Activated CD8-positive, alpha-beta memory T cell treated with anti-CD3 and anti-CD28 coated beads, Interleukin-2, amount 50 U/mL, for 1 hour (primary cell): ENCODE results near the gene CLDN24.

Experiments used
- DNase-seq: peaks from one replicate; pipeline ENCODE4 v3.0.0-alpha.2; 2020; ENCODE audit errors: extremely low read depth

The CLDN24 gene

DNA sequence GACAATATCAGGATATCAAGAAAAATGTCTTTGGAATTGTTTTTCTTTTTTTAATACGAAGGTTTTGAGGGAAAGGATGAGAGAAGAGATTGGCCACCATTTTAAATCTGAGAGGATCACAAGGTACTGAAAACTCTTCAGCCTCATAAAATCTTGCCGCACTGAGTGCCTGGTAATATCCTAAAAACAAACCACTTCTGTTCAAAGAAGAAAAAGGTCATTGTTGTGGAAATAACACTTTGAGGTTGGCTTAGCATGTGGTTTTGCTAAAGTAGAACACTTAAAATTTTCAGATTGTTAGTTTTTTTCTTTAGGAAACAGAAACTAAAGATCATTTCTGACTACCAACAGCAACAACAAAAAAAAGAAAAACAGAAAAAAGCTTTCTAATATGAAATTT, 1.1 kb downstream of the CLDN24 start:
- no peak for DNase-seq

GRCh38 chr4:183320211-183321059, 1.8 kb downstream of the CLDN24 start, which contains the start of gene CLDN22:
CLDN22 (minus strand) TSS chr4:183320276; CDS start chr4:183320218, 58 bp downstream.
- no peak for DNase-seq

- DNase-seq = no peak
Measured at GRCh38 chr4:183318656-183319055, 3.6 kb downstream of the CLDN24 start.

DNA sequence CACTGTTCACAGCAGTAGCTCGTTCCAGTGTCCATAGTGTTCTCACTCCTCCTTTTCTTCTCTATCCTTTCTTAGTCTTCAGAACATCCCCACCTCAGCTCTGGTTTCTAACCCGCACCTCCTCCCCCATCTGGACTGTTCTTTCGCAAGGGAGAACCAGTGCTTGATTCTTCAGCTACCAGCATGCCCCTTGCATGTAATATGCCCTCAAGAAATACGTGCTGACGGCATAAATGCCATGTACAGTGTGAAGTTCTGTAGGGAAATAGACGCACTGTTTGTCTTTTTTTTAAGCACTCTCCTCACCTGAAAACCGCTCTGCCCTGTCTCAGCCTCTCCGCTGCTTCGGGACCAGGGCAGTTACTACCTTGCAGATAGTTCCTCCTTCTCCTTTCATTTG, 7.4 kb downstream of the CLDN24 start:
- no peak for DNase-seq

DNA sequence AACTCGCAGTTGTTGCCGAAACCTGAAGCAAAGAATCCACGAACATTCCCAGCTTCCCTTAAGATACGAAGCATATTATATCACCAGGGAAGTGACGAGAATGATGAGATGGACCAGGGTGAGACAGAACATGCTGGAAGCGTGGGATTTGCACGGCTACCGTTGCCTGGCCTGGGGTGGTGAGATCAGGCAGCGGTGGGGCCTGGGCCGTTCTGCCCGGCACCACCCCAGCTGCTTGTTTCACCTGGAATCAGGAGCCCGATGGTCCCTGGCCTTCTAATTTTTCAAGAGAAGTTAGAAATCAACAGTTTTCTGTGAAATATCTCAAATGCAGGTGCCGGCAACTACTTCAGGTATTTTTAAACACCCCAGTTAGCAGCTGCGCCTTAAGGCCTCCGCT, 7.9 kb downstream of the CLDN24 start:
- DNase-seq = no peak

DNA sequence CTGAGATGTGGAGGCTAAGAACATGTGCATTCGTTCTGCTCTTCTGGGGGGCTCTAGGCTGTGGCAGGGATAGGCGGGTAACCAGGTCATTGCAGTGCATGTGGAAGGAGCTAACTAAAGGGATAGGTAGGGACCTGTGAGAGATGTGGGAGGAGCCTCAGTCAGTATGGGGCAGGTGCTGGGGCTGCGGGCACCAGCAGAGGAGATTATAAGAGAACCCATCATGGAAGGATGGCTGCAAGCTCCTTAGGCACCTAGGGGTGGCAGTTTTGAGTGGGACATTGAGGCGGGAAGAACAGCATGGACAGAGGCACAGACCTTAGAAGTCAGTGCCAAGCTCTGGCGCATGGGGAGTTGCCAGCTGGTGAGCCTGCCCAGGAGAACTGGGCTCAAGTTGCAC, 9.4 kb downstream of the CLDN24 start:
- no peak for DNase-seq

GRCh38 chr4:183306811-183307210, 15.4 kb downstream of the CLDN24 start:
- DNase-seq = no peak

- no peak for DNase-seq
Measured at GRCh38 chr4:183304538-183304937, 17.7 kb downstream of the CLDN24 start.

DNA sequence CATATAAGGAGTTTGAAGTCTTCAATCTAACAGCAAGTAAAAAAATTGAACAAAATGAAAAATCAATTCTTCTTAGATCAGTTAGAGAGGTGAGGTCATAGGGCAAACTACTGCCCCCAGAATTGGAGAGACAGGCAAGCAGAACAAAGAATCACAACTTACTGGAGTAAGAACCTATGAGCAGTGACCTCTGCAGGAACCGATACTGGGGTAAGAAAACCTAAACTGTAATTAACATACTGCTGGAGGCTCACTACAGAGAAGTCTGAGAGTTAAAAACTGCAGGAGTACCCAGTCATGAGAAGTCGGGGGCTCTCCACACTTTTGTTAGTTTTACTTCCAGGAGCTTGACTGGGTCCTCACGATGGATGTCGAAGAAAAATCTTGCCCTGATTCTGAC, 18.2 kb downstream of the CLDN24 start:
- DNase-seq = no peak

- DNase-seq = no peak
Measured at GRCh38 chr4:183303301-183303700, 18.9 kb downstream of the CLDN24 start.

- DNase-seq = no peak
Measured at GRCh38 chr4:183300655-183301054, 21.6 kb downstream of the CLDN24 start.

DNA sequence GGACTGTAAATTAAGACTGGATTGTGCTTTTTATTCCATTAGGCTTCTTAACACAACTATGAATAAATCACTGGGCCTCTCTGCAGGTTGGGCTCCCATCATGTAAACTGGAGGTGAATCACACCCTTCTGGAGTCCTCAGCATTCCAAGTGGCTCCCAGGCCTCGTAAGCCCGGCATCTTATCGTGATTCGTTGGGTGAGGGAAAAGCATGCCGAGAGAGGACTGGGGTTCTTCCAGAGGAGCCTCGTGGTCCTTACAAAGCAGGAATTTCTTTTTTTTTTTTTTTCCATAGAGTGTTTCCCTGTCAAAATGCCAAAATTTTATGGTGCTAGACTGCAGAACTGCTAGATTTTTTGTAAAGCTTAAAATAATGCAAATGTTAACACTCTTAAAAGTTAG, 22.2 kb downstream of the CLDN24 start:
- no peak for DNase-seq

- DNase-seq = no peak
Measured at GRCh38 chr4:183299464-183299863, 22.8 kb downstream of the CLDN24 start.

- no peak for DNase-seq
Measured at GRCh38 chr4:183297675-183298074, 24.6 kb downstream of the CLDN24 start.

DNA sequence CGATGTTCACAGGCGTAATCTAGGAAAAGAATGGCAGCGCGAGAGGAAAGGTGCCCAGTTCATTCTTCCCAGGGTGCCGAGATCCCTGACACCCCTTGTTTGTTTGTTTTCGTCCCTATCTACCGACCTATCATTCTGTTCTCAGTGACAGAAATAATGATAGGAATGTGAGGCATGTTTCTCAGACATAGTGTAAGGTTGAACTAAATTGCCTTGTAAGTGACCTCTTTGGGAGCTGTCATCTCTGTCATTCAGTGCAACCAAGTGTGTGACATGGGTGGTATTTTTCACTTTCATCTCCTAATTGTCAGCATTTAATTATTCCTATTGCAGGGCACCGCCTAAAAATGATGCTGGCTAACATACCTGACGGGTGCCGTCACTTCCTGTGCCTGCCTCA, 26.5 kb downstream of the CLDN24 start:
- DNase-seq = no peak

DNA sequence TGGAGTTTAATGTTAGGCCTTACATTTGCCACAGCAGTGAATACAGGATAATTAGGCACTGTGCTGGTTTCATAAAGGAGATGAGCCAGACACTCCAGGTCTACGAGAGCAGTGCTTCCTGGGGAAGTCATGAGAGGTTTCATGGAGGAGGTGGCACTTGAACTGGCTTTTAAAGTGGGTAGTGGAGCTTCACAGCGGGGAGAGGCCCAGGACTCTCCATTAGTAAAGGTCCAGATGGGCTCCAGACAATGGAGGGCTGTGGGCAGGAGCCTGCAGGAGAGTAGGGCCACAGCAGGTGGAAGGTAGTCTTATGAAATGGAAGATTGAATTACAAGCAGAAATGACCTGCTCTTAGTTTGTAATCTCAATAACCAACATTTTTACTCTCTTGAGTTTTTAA, 31.2 kb downstream of the CLDN24 start:
- no peak for DNase-seq

- no peak for DNase-seq
Measured at GRCh38 chr4:183289688-183290087, 32.5 kb downstream of the CLDN24 start.

GRCh38 chr4:183288955-183289354, 33.3 kb downstream of the CLDN24 start:
- no peak for DNase-seq

DNA sequence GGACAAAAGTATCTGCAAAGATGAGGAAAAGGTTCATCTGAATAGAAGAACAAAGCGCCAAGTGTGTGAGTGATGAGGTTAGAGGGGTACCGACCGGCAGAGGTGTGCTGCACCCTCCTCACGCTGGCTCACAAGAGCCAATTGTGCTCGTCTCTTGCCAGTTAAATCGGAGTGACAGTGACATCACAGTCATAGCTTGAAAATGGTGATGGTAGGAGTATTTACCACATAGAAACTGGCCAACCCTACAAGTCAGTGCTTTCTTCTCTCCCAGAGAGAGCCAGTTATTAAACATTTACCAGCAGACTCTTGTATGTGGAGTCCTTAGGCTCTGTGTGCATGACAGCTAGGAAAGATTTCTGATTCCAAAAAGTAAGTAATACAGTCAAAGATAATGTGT, 34.5 kb downstream of the CLDN24 start:
- no peak for DNase-seq

DNA sequence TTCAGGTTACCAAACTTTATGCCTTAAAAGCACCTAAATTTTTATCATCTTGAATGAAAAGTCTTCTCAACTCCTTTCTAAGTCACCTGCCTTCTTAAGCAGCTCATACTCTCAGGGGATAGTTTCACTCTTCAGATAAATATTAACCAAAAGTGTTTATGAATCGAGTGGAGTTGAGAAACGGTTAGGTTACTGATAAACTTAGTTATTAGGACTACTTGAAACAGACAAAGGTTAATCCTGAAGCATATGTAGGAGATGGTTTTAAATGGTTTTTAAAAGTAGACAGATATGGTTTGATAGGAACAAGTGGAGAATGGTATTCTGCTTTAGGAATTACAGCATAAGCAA, 34.9 kb downstream of the CLDN24 start:
- DNase-seq = no peak

GRCh38 chr4:183286590-183287308, 35.5 kb downstream of the CLDN24 start:
- DNase-seq = no peak

GRCh38 chr4:183285886-183286285, 36.3 kb downstream of the CLDN24 start:
- DNase-seq = no peak

DNA sequence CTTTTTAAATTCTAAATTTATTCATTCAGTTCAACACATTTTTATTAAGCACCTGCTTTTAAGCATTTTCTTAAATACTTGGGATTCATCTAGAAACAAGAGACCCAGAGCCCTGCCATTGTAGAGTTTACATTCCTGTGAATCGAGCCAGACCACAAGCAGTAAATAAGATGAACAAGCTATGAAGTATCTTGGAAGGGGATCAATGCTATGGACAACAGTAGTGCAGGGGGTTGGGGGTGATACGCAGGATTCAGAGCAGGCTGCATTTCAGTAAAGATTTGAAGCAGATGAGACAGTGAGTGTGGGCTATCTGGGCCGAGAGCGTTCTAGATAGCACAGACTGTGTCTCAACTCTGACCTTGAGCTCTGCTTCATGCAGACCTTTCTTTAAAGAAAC, 37.3 kb downstream of the CLDN24 start:
- no peak for DNase-seq
